IPS-20b (cell line): Measurements from ENCODE around the gene PTPN22.

Experiments
- H3K27ac ChIP-seq: one replicate; pipeline ENCODE4 v1.5.1; 2013; ENCODE audit warnings: low read length
- H3K27me3 ChIP-seq: 2 replicates; pipeline ENCODE4 v1.6.1; 2013; ENCODE audit warnings: mild to moderate bottlenecking, low read length, inconsistent platforms; ENCODE audit not compliant: insufficient read depth
- H3K36me3 ChIP-seq: 2 replicates; pipeline ENCODE4 v1.6.1; 2013; ENCODE audit warnings: low read depth, mild to moderate bottlenecking, inconsistent platforms, low read length, moderate library complexity; ENCODE audit not compliant: insufficient read depth
- H3K4me1 ChIP-seq: 2 replicates; pipeline ENCODE4 v1.6.1; 2013; ENCODE audit warnings: mild to moderate bottlenecking, control low read depth, inconsistent platforms, low read length, moderate library complexity; ENCODE audit not compliant: insufficient read depth
- H3K4me3 ChIP-seq: 2 replicates; pipeline ENCODE4 v1.5.1; 2013; ENCODE audit warnings: mild to moderate bottlenecking, low read length, inconsistent platforms
- H3K9ac ChIP-seq: 2 replicates; pipeline ENCODE4 v1.6.1; 2013; ENCODE audit warnings: low read depth, mild to moderate bottlenecking, inconsistent platforms, low read length, moderate library complexity
- H3K9me3 ChIP-seq: 2 replicates; pipeline ENCODE4 v1.6.1; 2013; ENCODE audit warnings: mild to moderate bottlenecking, low read depth, low read length, inconsistent platforms; ENCODE audit not compliant: insufficient read depth

The PTPN22 gene

DNA sequence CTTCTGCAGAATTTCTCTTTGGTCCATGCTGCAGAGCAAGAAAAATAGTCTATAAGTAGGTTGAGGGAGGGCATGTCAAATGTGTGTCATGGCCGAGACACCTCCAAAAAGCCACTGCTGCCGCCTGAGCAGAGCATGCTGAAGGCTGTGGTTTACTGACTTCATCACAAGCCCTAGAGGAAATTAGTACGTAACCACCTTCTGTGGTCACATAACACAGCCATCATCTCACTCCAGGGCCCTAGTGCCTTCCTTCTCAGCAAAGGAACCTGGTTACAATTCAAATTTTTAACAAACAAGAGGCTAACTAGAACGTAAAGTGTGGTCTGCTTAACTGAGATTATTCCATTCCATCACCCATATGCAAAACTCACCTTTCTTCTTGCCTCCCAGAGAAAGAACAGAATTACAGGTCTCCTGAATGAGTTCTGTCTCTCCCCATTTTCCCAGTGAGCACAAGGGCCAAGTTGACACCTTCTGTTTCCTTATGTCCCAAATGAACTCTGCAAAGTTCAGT, at the start of gene PTPN22:
TSS of gene PTPN22 (minus strand) at position 116 of the 517 bp plus-strand sequence.
- no peaks in the 10 kb centered on the region for H3K36me3 ChIP-seq
- H3K27me3 ChIP-seq = no peaks in the 10 kb centered on the region
- H3K4me1 ChIP-seq = no peaks in the 10 kb centered on the region
- H3K4me3 ChIP-seq = no peak within 1 kb of the TSS
- no peaks in the 10 kb centered on the region for H3K9me3 ChIP-seq
- H3K27ac ChIP-seq = no peak within 1 kb of the TSS
- no peak within 1 kb of the TSS for H3K9ac ChIP-seq

DNA sequence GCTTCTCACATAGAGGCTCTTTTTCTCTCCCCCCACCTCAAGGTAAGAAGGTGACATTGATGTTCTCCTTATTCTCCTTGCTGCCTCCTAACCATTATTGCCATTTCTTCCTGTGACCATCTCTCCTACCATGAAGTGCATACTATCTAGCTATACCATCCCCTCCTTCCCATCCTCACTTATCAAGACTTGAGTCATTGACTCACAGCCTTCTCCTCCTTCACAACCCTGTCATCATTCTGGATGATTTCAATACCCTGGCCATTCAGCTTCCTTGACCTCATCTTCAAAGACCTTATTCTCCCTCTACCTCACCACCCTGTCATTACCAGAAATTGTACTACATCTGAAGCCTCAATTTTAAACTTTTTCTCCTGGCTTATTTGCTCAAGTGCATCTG, 46.7 kb upstream of the PTPN22 start:
- Histone ChIP-seq H3K4me1 (no peaks in the 10 kb centered on the region), H3K9ac (no peak overlapping the region), H3K27me3 (no peaks in the 10 kb centered on the region; the same call in 1 of the 2 replicates), H3K4me3 (no peak overlapping the region), H3K36me3 (peaks cover 3% of the 10 kb centered on the region; the same call in 1 of the 2 replicates), H3K27ac (no peak overlapping the region), H3K9me3 (no peaks in the 10 kb centered on the region)

DNA sequence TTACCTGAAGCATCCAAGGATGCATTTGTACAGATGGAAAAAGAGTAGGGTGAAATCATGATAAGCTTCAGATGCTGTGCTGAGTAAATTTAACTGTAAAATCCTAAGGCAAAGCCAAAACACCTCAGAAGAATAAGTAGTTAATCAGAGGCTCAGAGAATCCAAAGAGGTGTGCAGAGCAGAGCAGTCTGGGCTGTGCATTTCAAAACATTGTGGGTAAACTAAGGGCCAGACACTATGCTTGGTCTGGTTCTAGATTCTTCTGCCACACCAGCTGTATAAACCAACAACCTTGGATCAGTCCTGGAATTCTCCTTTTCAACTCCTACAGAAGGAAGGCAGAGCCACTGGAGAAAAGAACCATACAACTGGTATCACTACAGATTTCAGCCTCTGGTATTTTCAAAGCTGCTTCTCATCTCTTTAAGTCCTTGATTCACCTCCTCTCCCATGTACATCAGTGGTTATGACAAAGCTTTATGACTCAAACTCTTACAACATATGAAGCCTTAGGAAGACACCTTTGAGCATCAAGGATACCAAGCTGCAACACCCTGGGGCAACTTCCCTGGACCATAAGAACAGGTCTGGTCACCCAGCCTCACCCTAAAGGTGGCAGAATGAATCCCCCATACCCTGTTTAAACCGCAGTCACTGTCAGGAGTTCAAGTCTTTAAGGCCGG, 46.0 kb upstream of the PTPN22 start:
- Histone ChIP-seq H3K9ac (no peak overlapping the region), H3K9me3 (no peaks in the 10 kb centered on the region), H3K27me3 (no peaks in the 10 kb centered on the region), H3K4me3 (no peak overlapping the region), H3K4me1 (no peaks in the 10 kb centered on the region), H3K27ac (no peak overlapping the region), H3K36me3 (peaks cover 10% of the 10 kb centered on the region)

- Histone ChIP-seq H3K4me1 (no peaks in the 10 kb centered on the region), H3K9me3 (no peaks in the 10 kb centered on the region), H3K4me3 (no peak overlapping the region), H3K36me3 (peaks cover 16% of the 10 kb centered on the region), H3K27me3 (no peaks in the 10 kb centered on the region), H3K9ac (no peak overlapping the region), H3K27ac (no peak overlapping the region)
These were observed 45.5 kb upstream of the PTPN22 start for GRCh38 chr1:113916974-113917373.

DNA sequence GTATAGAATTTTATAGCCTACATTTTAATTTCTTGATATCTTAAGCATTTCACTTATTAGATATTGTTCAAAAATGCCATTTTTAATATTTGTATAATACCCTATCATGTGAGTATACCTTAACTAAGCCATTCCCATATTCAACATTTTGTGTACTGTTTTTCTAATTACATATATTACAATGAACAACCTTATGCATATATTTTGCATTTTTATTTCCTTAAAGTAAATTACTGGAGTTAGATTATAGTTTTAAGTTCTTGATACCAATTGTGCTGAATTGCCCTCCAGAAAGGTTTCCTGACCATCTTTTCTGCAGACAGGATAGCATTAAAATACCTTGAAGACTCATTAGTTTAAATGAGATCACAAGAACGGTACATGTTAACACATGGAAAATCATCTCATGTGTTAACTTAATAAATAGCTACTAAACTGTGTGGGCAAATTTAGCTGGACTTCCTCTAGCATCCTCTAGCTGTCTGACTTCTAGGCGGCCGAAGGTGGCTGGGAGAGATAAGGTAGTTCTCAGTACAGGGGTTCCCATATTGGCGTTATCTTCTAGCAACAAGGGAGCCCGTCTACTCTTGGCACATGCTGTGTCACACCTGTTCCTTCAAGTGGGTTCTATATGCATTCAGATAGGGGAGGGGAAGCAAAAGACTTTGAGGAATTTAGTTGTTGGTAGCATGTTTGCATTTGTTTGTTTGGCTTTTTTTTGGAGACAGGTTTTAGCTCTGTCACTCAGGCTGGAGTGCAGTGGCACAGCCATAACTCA, 42.6 kb upstream of the PTPN22 start:
- H3K27ac ChIP-seq = no peak overlapping the region
- H3K36me3 ChIP-seq = peaks cover 37% of the 10 kb centered on the region
- no peak overlapping the region for H3K4me3 ChIP-seq
- H3K4me1 ChIP-seq = no peaks in the 10 kb centered on the region
- no peak overlapping the region for H3K9ac ChIP-seq
- no peaks in the 10 kb centered on the region for H3K27me3 ChIP-seq
- no peaks in the 10 kb centered on the region for H3K9me3 ChIP-seq

- Histone ChIP-seq H3K27me3 (no peaks in the 10 kb centered on the region), H3K36me3 (peaks cover 45% of the 10 kb centered on the region), H3K27ac (no peak overlapping the region), H3K9me3 (no peaks in the 10 kb centered on the region), H3K9ac (no peak overlapping the region), H3K4me1 (no peaks in the 10 kb centered on the region), H3K4me3 (no peak overlapping the region)
These were observed 41.8 kb upstream of the PTPN22 start for GRCh38 chr1:113913312-113913668.

DNA sequence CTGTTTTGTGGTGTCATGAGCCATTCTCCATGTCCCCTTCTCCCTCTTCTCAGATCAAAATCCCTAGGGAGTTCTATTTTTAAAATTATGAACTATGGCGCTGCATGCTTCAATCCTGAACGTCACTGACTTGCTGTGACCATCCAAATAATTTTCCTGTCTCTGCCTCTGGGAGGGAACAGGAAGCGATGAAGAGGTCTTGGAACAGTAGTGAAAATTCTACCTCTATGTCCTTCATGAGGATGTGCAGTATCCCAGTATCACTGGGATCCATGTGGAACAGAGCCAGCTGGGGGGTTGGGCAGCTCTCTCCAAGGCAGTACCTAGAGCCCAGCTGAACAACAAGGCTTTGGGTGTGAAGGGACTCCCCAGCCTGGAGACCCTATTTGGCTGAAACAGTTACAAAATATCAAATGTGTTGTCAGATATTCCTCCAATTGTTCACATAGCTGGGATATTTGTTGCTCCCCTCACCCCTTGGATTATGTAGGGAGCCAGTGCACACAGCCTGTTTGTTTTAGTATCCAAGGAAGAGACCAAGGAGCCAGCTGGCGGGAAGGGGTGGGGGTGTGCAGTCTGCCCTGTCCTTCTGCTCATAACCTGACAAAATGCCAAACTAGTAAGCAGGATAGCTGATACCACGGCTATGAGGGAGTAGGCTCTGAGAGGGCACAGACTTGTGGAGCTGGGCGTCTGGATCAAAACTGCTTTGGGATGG, 41.2 kb upstream of the PTPN22 start:
- H3K9me3 ChIP-seq = no peaks in the 10 kb centered on the region
- H3K4me3 ChIP-seq = no peak overlapping the region
- no peaks in the 10 kb centered on the region for H3K27me3 ChIP-seq
- peaks cover 50% of the 10 kb centered on the region for H3K36me3 ChIP-seq
- H3K4me1 ChIP-seq = no peaks in the 10 kb centered on the region
- H3K9ac ChIP-seq = no peak overlapping the region
- no peak overlapping the region for H3K27ac ChIP-seq

GRCh38 chr1:113905435-113905861, 33.9 kb upstream of the PTPN22 start:
- H3K36me3 ChIP-seq = peaks cover 30% of the 10 kb centered on the region
- H3K9me3 ChIP-seq = no peaks in the 10 kb centered on the region

DNA sequence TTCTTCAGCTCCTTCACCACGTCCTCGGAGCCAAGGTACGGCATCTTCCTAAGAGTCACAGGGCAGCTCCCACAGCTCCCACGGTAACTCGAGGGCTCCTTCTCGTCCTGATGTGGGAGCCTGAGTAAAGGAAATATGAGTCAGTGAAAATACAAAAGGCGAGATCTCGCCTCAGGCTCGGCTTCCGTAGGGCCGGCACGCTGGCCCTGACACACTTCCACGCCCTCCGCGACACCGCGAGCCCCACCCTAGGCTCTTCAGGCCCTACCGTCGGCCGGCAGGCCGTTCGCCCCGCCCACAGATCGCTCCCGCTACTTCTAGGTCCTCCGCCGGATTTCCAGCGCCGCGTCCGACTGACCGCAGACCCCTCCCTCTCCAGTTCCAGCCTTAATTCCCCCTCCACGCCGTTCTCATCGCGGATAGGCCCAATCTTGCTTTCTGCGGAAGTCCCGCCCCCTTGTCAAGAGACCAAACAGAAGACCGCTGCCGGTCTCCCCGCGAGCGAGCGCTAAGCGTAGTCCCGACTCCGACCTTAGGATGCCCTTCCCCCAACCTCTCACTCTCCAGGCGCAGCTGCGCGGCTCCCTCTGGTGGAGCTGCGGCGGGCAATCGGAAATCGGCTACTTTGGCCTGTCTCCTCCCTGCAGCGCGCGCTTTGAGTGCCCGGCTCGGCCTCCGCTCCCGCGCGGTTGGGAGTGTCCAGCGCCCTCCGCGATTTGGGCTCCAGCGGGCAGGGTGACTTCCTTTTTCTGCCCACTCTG, 33.3 kb upstream of the PTPN22 start, which contains the start of the genes AP4B1 and DCLRE1B:
TSS of gene AP4B1 (minus strand) at position 126 of the 761 bp plus-strand sequence. CDS start at position 44, 82 bp downstream.
TSS of gene DCLRE1B (plus strand) at position 653 of the 761 bp plus-strand sequence. CDS start 261 bp downstream, outside the sequence.
- H3K36me3 ChIP-seq = peaks cover 30% of the 10 kb centered on the region
- H3K9ac ChIP-seq = peak within 1 kb of the TSS; percentile 94; the same call in 1 of the 2 replicates
- H3K4me3 ChIP-seq = peak within 1 kb of the TSS; percentile 94
- H3K9me3 ChIP-seq = no peaks in the 10 kb centered on the region
- H3K27ac ChIP-seq = peak within 1 kb of the TSS; percentile 29
- H3K4me1 ChIP-seq = peaks cover 5% of the 10 kb centered on the region; the same call in 1 of the 2 replicates
- no peaks in the 10 kb centered on the region for H3K27me3 ChIP-seq

More at GRCh38 chr1:113905435-113905861, 33.9 kb upstream of the PTPN22 start:
- peak overlapping the region; percentile 94 for H3K4me3 ChIP-seq
- H3K9ac ChIP-seq = peak overlapping the region; percentile 94; the same call in 1 of the 2 replicates
- H3K4me1 ChIP-seq = peaks cover 5% of the 10 kb centered on the region; the same call in 1 of the 2 replicates
- no peaks in the 10 kb centered on the region for H3K27me3 ChIP-seq
- peak overlapping the region; percentile 29 for H3K27ac ChIP-seq

DNA sequence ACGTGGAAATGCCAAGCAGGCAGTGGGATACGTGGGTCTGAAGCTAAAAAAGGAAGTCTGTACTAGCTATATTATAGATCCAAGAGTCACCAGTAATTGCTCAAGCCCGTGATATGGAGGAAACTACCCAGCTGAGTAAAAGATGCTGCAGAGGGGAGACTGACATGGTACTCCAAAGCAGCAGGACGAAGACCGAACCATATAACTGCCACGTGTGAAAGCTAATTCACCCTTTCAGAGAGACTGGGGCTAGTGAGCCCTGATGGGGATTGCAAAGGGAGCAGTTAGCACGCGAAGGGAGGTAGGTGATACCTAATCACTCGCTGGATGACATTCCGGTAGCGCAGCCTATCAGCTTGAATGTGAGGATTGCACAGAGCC, 32.8 kb upstream of the PTPN22 start:
- no peaks in the 10 kb centered on the region for H3K27me3 ChIP-seq
- H3K27ac ChIP-seq = no peak overlapping the region
- peak overlapping the region; percentile 94 for H3K4me3 ChIP-seq
- peaks cover 36% of the 10 kb centered on the region for H3K36me3 ChIP-seq
- H3K9ac ChIP-seq = peak overlapping the region; percentile 94; the same call in 1 of the 2 replicates
- H3K4me1 ChIP-seq = peaks cover 5% of the 10 kb centered on the region; the same call in 1 of the 2 replicates
- H3K9me3 ChIP-seq = no peaks in the 10 kb centered on the region
